NCI-H2227 (cell line): Measurements from ENCODE around the gene JAM2.
A peak's percentile ranks its signal among the peaks of the same experiment; 100 is the strongest.
"Not testable (repeated sequence)": the region's sequence is repeated elsewhere in the genome, so short reads cannot be mapped to it uniquely, and the experiment has no call there.

Experiments used
- DNase-seq: peaks from one replicate; lab custom pipeline; 2025; ENCODE audit not compliant: unreplicated experiment; lab: John Stamatoyannopoulos, UW

Gene JAM2

GRCh38 chr21:25714066-25714465 lies 75.0 kb downstream of the JAM2 start:
- not testable (repeated sequence) for DNase-seq

GRCh38 chr21:25717491-25718147 lies 78.6 kb downstream of the JAM2 start:
- no peak for DNase-seq

GRCh38 chr21:25721987-25722386 lies 82.9 kb downstream of the JAM2 start:
- DNase-seq, result no peak

GRCh38 chr21:25722631-25723030 lies 83.6 kb downstream of the JAM2 start:
- DNase-seq, result no peak

- DNase-seq, result no peak
Observed at GRCh38 chr21:25732091-25732760, 93.2 kb downstream of the JAM2 start.

- DNase-seq, result peak; percentile 27
Observed at GRCh38 chr21:25733859-25734653, 95.0 kb downstream of the JAM2 start.

- no peak for DNase-seq
Observed at GRCh38 chr21:25734654-25734903, 95.5 kb downstream of the JAM2 start.

GRCh38 chr21:25734904-25735645 lies 96.0 kb downstream of the JAM2 start, which contains the start of the genes ATP5PF and GABPA:
Gene ATP5PF (minus strand): TSS chr21:25734904. CDS start chr21:25729794, 5,110 bp downstream.
Gene GABPA (plus strand): TSS chr21:25734972. CDS start chr21:25741599, 6,627 bp downstream.
- DNase-seq, result peak; percentile 98

GRCh38 chr21:25735646-25736597 lies 96.9 kb downstream of the JAM2 start:
- DNase-seq, result peak; percentile 90

- DNase-seq, result no peak
Observed at GRCh38 chr21:25737421-25737820, 98.4 kb downstream of the JAM2 start.

GRCh38 chr21:25742900-25743299 lies 103.8 kb downstream of the JAM2 start:
- no peak for DNase-seq

GRCh38 chr21:25744854-25745253 lies 105.8 kb downstream of the JAM2 start:
- DNase-seq, result no peak

GRCh38 chr21:25750085-25750484 lies 111.0 kb downstream of the JAM2 start:
- DNase-seq, result no peak

GRCh38 chr21:25752416-25752815 lies 113.4 kb downstream of the JAM2 start:
- DNase-seq, result no peak

- no peak for DNase-seq
Observed at GRCh38 chr21:25756190-25756932, 117.3 kb downstream of the JAM2 start.

- DNase-seq, result no peak
Observed at GRCh38 chr21:25757531-25757930, 118.5 kb downstream of the JAM2 start.

- no peak for DNase-seq
Observed at GRCh38 chr21:25759573-25759972, 120.5 kb downstream of the JAM2 start.

GRCh38 chr21:25760061-25760460 lies 121.0 kb downstream of the JAM2 start:
- no peak for DNase-seq

GRCh38 chr21:25760677-25761076 lies 121.6 kb downstream of the JAM2 start:
- no peak for DNase-seq

- no peak for DNase-seq
Observed at GRCh38 chr21:25764065-25764464, 125.0 kb downstream of the JAM2 start.
